Neural cell (in vitro differentiated cells): ENCODE results near the gene RNF34. TPM values are rescaled to one million over a fixed set of nuclear protein-coding genes. Genes with fewer than 3 reads are reported as not detected.

Experiments
- H2AFZ ChIP-seq: fragments of 200-600, 300-800 bp; sonication (generic), shearing (Covaris generic); 2 replicates; pipeline ENCODE4 v1.6.0; 2014; ENCODE audit warnings: low read depth, mild to moderate bottlenecking, antibody characterized with exemption, low read length, moderate library complexity
- H3F3A ChIP-seq: fragments of 200-600 bp; shearing (Covaris generic); 2 replicates; pipeline ENCODE4 v1.6.1; 2016; ENCODE audit warnings: mild to moderate bottlenecking, moderate library complexity, mixed read lengths, antibody characterized with exemption, low read length; ENCODE audit not compliant: insufficient read depth, poor library complexity, severe bottlenecking
- H3K27ac ChIP-seq: fragments of 200-600, 300-800 bp; sonication (generic), shearing (Covaris generic); 2 replicates; pipeline ENCODE4 v1.5.1; 2014; ENCODE audit warnings: mild to moderate bottlenecking, low read length, moderate library complexity
- H3K27me3 ChIP-seq: fragments of 300-800, 200-600 bp; sonication (generic), shearing (Covaris generic); 2 replicates; pipeline ENCODE4 v1.6.0; 2014; ENCODE audit warnings: mild to moderate bottlenecking, low read depth, low read length, moderate library complexity; ENCODE audit not compliant: insufficient read depth
- H3K36me3 ChIP-seq: fragments of 300-800, 200-600 bp; sonication (generic), shearing (Covaris generic); 2 replicates; pipeline ENCODE4 v1.5.1; 2014; ENCODE audit warnings: mild to moderate bottlenecking, antibody characterized with exemption, low read length, moderate library complexity; ENCODE audit not compliant: insufficient read depth
- H3K4me2 ChIP-seq: fragments of 300-800, 200-600 bp; sonication (generic), shearing (Covaris generic); 2 replicates; pipeline ENCODE4 v1.6.0; 2014; ENCODE audit warnings: mild to moderate bottlenecking, low read length
- H3K4me3 ChIP-seq: fragments of 300-800, 200-600 bp; sonication (generic), shearing (Covaris generic); 2 replicates; pipeline ENCODE4 v1.5.1; 2014; ENCODE audit warnings: mild to moderate bottlenecking, low read length, moderate library complexity
- H3K79me2 ChIP-seq: fragments of 200-600 bp; shearing (Covaris generic); replicated peaks from 2 replicates; pipeline ENCODE4 v1.6.0; 2014; ENCODE audit warnings: mild to moderate bottlenecking, low read length, moderate library complexity; ENCODE audit not compliant: insufficient read depth
- H3K9ac ChIP-seq: fragments of 300-800, 200-600 bp; sonication (generic), shearing (Covaris generic); 2 replicates; pipeline ENCODE4 v1.6.1; 2016; ENCODE audit warnings: mild to moderate bottlenecking, low read length, mixed read lengths
- H3K9me2 ChIP-seq: fragments of 200-600 bp; shearing (Covaris generic); 2 replicates; pipeline ENCODE4 v1.6.1; 2016; ENCODE audit warnings: mild to moderate bottlenecking, low read length, mixed read lengths; ENCODE audit not compliant: insufficient read depth
- H3K9me3 ChIP-seq: fragments of 200-600, 300-800 bp; sonication (generic), shearing (Covaris generic); 2 replicates; pipeline ENCODE4 v1.6.1; 2016; ENCODE audit warnings: mild to moderate bottlenecking, mixed run types, low read length, moderate library complexity, mixed read lengths
- H4K20me1 ChIP-seq: fragments of 200-600 bp; shearing (Covaris generic); 2 replicates; pipeline ENCODE4 v1.6.1; 2016; ENCODE audit warnings: mild to moderate bottlenecking, mixed run types; ENCODE audit not compliant: insufficient read depth
- CTCF ChIP-seq: fragments of 450-650 bp; IDR thresholded peaks from 2 replicates; pipeline ENCODE4 v1.5.1; 2014; ENCODE audit warnings: antibody characterized with exemption, mild to moderate bottlenecking, moderate library complexity; ENCODE audit not compliant: poor library complexity, severe bottlenecking
- EP300 ChIP-seq: fragments of 450-650 bp; conservative IDR thresholded peaks from 2 replicates; pipeline ENCODE4 v1.6.1; 2014; ENCODE audit warnings: antibody characterized with exemption, mild to moderate bottlenecking, moderate library complexity; ENCODE audit not compliant: poor library complexity, severe bottlenecking
- EZH2 ChIP-seq: fragments of 200-600, 300-800 bp; shearing (Covaris generic), sonication (generic); IDR thresholded peaks from 2 replicates; pipeline ENCODE4 v1.6.1; 2014; ENCODE audit warnings: antibody characterized with exemption, low read length, borderline replicate concordance, mild to moderate bottlenecking; ENCODE audit not compliant: insufficient read depth, poor library complexity, severe bottlenecking
- MXI1 ChIP-seq: fragments of 450-650 bp; conservative IDR thresholded peaks from 2 replicates; pipeline ENCODE4 v1.6.1; 2014; ENCODE audit warnings: antibody characterized with exemption, mild to moderate bottlenecking; ENCODE audit not compliant: poor library complexity, severe bottlenecking
- POLR2AphosphoS5 ChIP-seq: IDR thresholded peaks from 2 replicates; pipeline ENCODE4 v1.6.1; 2012
- RAD21 ChIP-seq: fragments of 450-650 bp; conservative IDR thresholded peaks from 2 replicates; pipeline ENCODE4 v1.6.1; 2014; ENCODE audit warnings: antibody characterized with exemption, mild to moderate bottlenecking, moderate library complexity
- REST ChIP-seq: IDR thresholded peaks from 2 replicates; pipeline ENCODE4 v1.6.1; 2012; ENCODE audit warnings: borderline replicate concordance
- SMC3 ChIP-seq: fragments of 450-650 bp; conservative IDR thresholded peaks from 2 replicates; pipeline ENCODE4 v1.6.1; 2014; ENCODE audit warnings: antibody characterized with exemption, mild to moderate bottlenecking, moderate library complexity; ENCODE audit not compliant: poor library complexity
- TAF1 ChIP-seq: IDR thresholded peaks from 2 replicates; pipeline ENCODE4 v1.6.1; 2012; ENCODE audit warnings: low read depth
- polyA plus RNA-seq: library from polyadenylated mRNA; depleted of rRNA; stranded (reverse); fragments of >200 nt; gene quantifications from 2 replicates; pipeline ENCODE4 v1.2.3, GENCODE V29; 2014

Gene RNF34
- polyA plus RNA-seq, 1 donor from 2014 or later, result 68.8 TPM

GRCh38 chr12:121400332-121401139, 618 bp downstream of the RNF34 start:
- no peaks in the 10 kb centered on the region for H3K27me3 ChIP-seq
- peak overlapping the region; percentile 43 for H3K4me2 ChIP-seq
- no peaks in the 10 kb centered on the region for H3K9me3 ChIP-seq
- no peaks in the 10 kb centered on the region for H3F3A ChIP-seq
- H3K27ac ChIP-seq, result peak overlapping the region; percentile 94
- H2AFZ ChIP-seq, result peak overlapping the region; percentile 76
- TF ChIP-seq CTCF, result peak; percentile 28
- no peak for TF ChIP-seq EP300
- no peak for TF ChIP-seq EZH2
- peak; percentile 29 for TF ChIP-seq TAF1
- peak overlapping the region; percentile 87 for H3K4me3 ChIP-seq
- H3K9me2 ChIP-seq, result no peaks in the 10 kb centered on the region
- no peaks in the 10 kb centered on the region for H3K36me3 ChIP-seq
- H3K79me2 ChIP-seq, result peaks cover 35% of the 10 kb centered on the region
- H4K20me1 ChIP-seq, result no peaks in the 10 kb centered on the region
- peak overlapping the region; percentile 94 for H3K9ac ChIP-seq

- TF ChIP-seq EP300 (no peak), CTCF (no peak), TAF1 (no peak), RAD21 (no peak), MXI1 (no peak), EZH2 (no peak), REST (no peak), SMC3 (no peak), POLR2AphosphoS5 (no peak)
- H3K36me3 ChIP-seq, result no peaks in the 10 kb centered on the region
Observed at GRCh38 chr12:121403721-121404120, 3.8 kb downstream of the RNF34 start.

More at GRCh38 chr12:121403721-121404120, 3.8 kb downstream of the RNF34 start:
- H3K27ac ChIP-seq, result no peak overlapping the region
- H3F3A ChIP-seq, result no peaks in the 10 kb centered on the region
- H4K20me1 ChIP-seq, result no peaks in the 10 kb centered on the region
- no peak overlapping the region for H3K4me2 ChIP-seq
- no peaks in the 10 kb centered on the region for H3K9me3 ChIP-seq
- H3K79me2 ChIP-seq, result peaks cover 30% of the 10 kb centered on the region
- no peak overlapping the region for H2AFZ ChIP-seq
- H3K9me2 ChIP-seq, result no peaks in the 10 kb centered on the region
- no peak overlapping the region for H3K4me3 ChIP-seq
- no peaks in the 10 kb centered on the region for H3K27me3 ChIP-seq
- H3K9ac ChIP-seq, result no peak overlapping the region
